Endothelial cell of umbilical vein (primary cell): ENCODE data around the gene SDC4. TPM values are rescaled to one million over a fixed set of nuclear protein-coding genes. Genes with fewer than 3 reads are reported as not detected.

Experiments used
- BruUV-seq: library from RNA; stranded (reverse); fragments of 400-500 nt; replicated peaks from 2 replicates; lab custom pipeline; 2021; lab: Mats Ljungman, UMichigan
- CTCF ChIA-PET: fragments of 300-600, 350-600 bp; sonication (Branson Sonifier 250); formaldehyde crosslinking; loops from one replicate; lab custom pipeline; 2021; ENCODE audit warnings: antibody characterized with exemption, inconsistent platforms; lab: Charles Lee
- POLR2A ChIA-PET: fragments of 300-600, 350-600 bp; sonication (Branson Sonifier 250); formaldehyde crosslinking; loops from one replicate; lab custom pipeline; 2021; ENCODE audit warnings: antibody characterized with exemption, inconsistent platforms; lab: Charles Lee
- DNase-seq: peaks from one replicate; pipeline ENCODE4 v3.0.0-alpha.2; 2011; ENCODE audit warnings: low read depth, low spot score
- FAIRE-seq: peaks from 2 replicates; lab custom pipeline; 2011; peaks lifted over from hg19 to GRCh38; lab: Jason Lieb, UNC
- H2AFZ ChIP-seq: 2 replicates; pipeline ENCODE4 v1.6.0; 2012; ENCODE audit warnings: low read depth, low read length, control low read depth, inconsistent platforms
- H3K27ac ChIP-seq: 2 replicates; pipeline ENCODE4 v1.5.1; 2011; ENCODE audit warnings: low read depth, mild to moderate bottlenecking, control low read depth, low read length, moderate library complexity; ENCODE audit not compliant: insufficient read depth
- H3K27me3 ChIP-seq, 2 experiments: 2 replicates each; pipeline versions ENCODE4 v1.6.0 to v1.6.1; 2011; ENCODE audit warnings: low read length in 2 of 2, mixed read lengths in 1 of 2; ENCODE audit not compliant: control insufficient read depth in 2 of 2, insufficient read depth in 2 of 2
- H3K36me3 ChIP-seq, 2 experiments: 2 replicates in 1 of 2; 3 replicates in 1 of 2; pipeline ENCODE4 v1.5.1; 2011; ENCODE audit warnings: low read length in 2 of 2, mild to moderate bottlenecking in 1 of 2, moderate library complexity in 1 of 2; ENCODE audit not compliant: control insufficient read depth in 2 of 2, insufficient read depth in 2 of 2; ENCODE audit errors: extremely low read depth in 1 of 2
- H3K4me1 ChIP-seq: 3 replicates; pipeline ENCODE4 v1.5.1; 2011; ENCODE audit warnings: mild to moderate bottlenecking, low read length; ENCODE audit not compliant: control insufficient read depth, insufficient read depth; ENCODE audit errors: extremely low read depth
- H3K4me2 ChIP-seq: 2 replicates; pipeline ENCODE4 v1.6.1; 2011; ENCODE audit warnings: low read length, control low read depth, mixed read lengths; ENCODE audit not compliant: insufficient read depth
- H3K4me3 ChIP-seq, 3 experiments: fragments of 200-600 bp in 1 of 3; sonication (generic), shearing (Covaris generic) in 1 of 3; replicated peaks in 1 of 3; 2 replicates each; pipeline ENCODE4 v1.5.1; 2011 to 2016; ENCODE audit warnings: control low read depth in 3 of 3, low read length in 3 of 3, mild to moderate bottlenecking in 2 of 3, inconsistent platforms in 1 of 3, low read depth in 1 of 3, moderate library complexity in 1 of 3; ENCODE audit not compliant: insufficient read depth in 1 of 3
- H3K79me2 ChIP-seq: 2 replicates; pipeline ENCODE4 v1.6.0; 2012; ENCODE audit warnings: low read length, inconsistent platforms; ENCODE audit not compliant: control insufficient read depth, insufficient read depth
- H3K9ac ChIP-seq: replicated peaks from 2 replicates; pipeline ENCODE3; 2011; ENCODE audit warnings: low read length, control low read depth; ENCODE audit not compliant: insufficient read depth; ENCODE audit errors: extremely low read depth
- H3K9me1 ChIP-seq: replicated peaks from 3 replicates; pipeline ENCODE4 v1.6.0; 2011; ENCODE audit warnings: mild to moderate bottlenecking, low read length; ENCODE audit not compliant: control insufficient read depth, insufficient read depth; ENCODE audit errors: extremely low read depth
- H3K9me3 ChIP-seq: replicated peaks from 2 replicates; pipeline ENCODE4 v1.5.1; 2012; ENCODE audit warnings: low read length, inconsistent platforms; ENCODE audit not compliant: control insufficient read depth, insufficient read depth
- H4K20me1 ChIP-seq: replicated peaks from 2 replicates; pipeline ENCODE3; 2011; ENCODE audit warnings: mild to moderate bottlenecking, low read length; ENCODE audit not compliant: control insufficient read depth, insufficient read depth; ENCODE audit errors: extremely low read depth
- CTCF ChIP-seq, 2 donors: IDR thresholded peaks; 1 replicate in 1 of 2; 2 replicates in 1 of 2; pipeline ENCODE4 v1.5.1; 2011; ENCODE audit warnings: low read length in 2 of 2, mild to moderate bottlenecking in 2 of 2, moderate library complexity in 2 of 2, control low read depth in 1 of 2, inconsistent platforms in 1 of 2, low read depth in 1 of 2; ENCODE audit not compliant: insufficient read depth in 1 of 2; ENCODE audit errors: extremely low read depth in 1 of 2
- EZH2 ChIP-seq: IDR thresholded peaks from 2 replicates; pipeline ENCODE4 v1.6.1; 2012; ENCODE audit warnings: borderline replicate concordance, low read depth, mild to moderate bottlenecking, moderate library complexity, low read length, inconsistent platforms; ENCODE audit not compliant: severe bottlenecking
- FOS ChIP-seq: IDR thresholded peaks from 2 replicates; pipeline ENCODE4 v1.6.1; 2011; ENCODE audit warnings: mild to moderate bottlenecking, low read length, moderate library complexity, borderline replicate concordance; ENCODE audit not compliant: insufficient read depth
- GATA2 ChIP-seq: IDR thresholded peaks from 2 replicates; pipeline ENCODE4 v1.7.0; 2011; ENCODE audit warnings: low read depth, mild to moderate bottlenecking, moderate library complexity, mixed read lengths, low read length; ENCODE audit not compliant: insufficient read length, insufficient read depth
- JUN ChIP-seq: IDR thresholded peaks from 2 replicates; pipeline ENCODE4 v1.6.1; 2011; ENCODE audit warnings: borderline replicate concordance, low read depth; ENCODE audit not compliant: insufficient read length, insufficient read depth
- MAX ChIP-seq: IDR thresholded peaks from 2 replicates; pipeline ENCODE4 v1.6.1; 2011; ENCODE audit not compliant: insufficient read depth, insufficient read length
- MYC ChIP-seq: IDR thresholded peaks from one replicate; pipeline ENCODE4 v1.6.1; 2011; ENCODE audit warnings: mild to moderate bottlenecking, low read depth, low read length
- POLR2A ChIP-seq: IDR thresholded peaks from 2 replicates; pipeline ENCODE4 v1.6.1; 2012; ENCODE audit warnings: low read depth, mild to moderate bottlenecking, control low read depth, low read length
- POLR2AphosphoS5 ChIP-seq: IDR thresholded peaks from 2 replicates; pipeline ENCODE4 v1.6.1; 2012; ENCODE audit warnings: low read depth, mild to moderate bottlenecking, control low read depth, low read length, moderate library complexity; ENCODE audit not compliant: insufficient read depth
- dilution Hi-C: fragments of 300-500 bp; cut with MboI; formaldehyde crosslinking; loops from one replicate; pipeline ENCODE4 v1.15.0; 2019; ENCODE audit warnings: low sequenced_read_pairs; ENCODE audit not compliant: extremely low pct_ligation_motif_present
- intact Hi-C: fragments of 100-400 bp; cut with micrococcal nuclease; formaldehyde crosslinking; loops from one replicate; pipeline ENCODE4 v1.10.0; 2022
- polyA plus RNA-seq, 4 experiments: library from polyadenylated mRNA; depleted of rRNA in 3 of 4; stranded (reverse) in 3 of 4; unstranded in 1 of 4; fragments of >200 nt; gene quantifications; 2 replicates each; pipeline versions ENCODE4 v1.2.1 to v1.2.3, GENCODE V29; 2011 to 2012; ENCODE audit warnings: missing spikeins in 1 of 4
- total RNA-seq: library from RNA; stranded (reverse); gene quantifications from 2 replicates; pipeline ENCODE4 v1.2.3, GENCODE V29; 2021

The SDC4 gene
- total and polyA plus RNA-seq, 2 donors (not counting 3 experiments of a cell fraction or from before 2014, with no cell fraction given): 26.3 to 32.0 TPM

- H3K79me2 ChIP-seq: no peaks in the 10 kb centered on the region
- FAIRE-seq (no peak), DNase-seq (no peak)
- dilution Hi-C loops (no loop called here), intact Hi-C loops (no loop called here)
- ChIA-PET CTCF (interaction anchor here (0.9 to 2.9 kb wide), 5 partner anchors 12 to 74 kb away, joined by 3 to 11 read pairs (median 5); no protein-coding TSS in a partner anchor), POLR2A (interaction anchor here (0.6 kb wide), 1 partner anchor 30 kb away, joined by 3 read pairs; the partner anchor contains the start of gene SYS1)
- no peaks in the 10 kb centered on the region for H3K36me3 ChIP-seq
- no peaks in the 10 kb centered on the region for H3K9me3 ChIP-seq
- H3K27ac ChIP-seq: no peak overlapping the region
- H4K20me1 ChIP-seq: no peaks in the 10 kb centered on the region
- H3K4me3 ChIP-seq: no peak overlapping the region
- H3K4me1 ChIP-seq: peaks cover 3% of the 10 kb centered on the region
- no peak overlapping the region for H3K4me2 ChIP-seq
- no peak overlapping the region for H3K9ac ChIP-seq
- no peak for TF ChIP-seq EZH2
- TF ChIP-seq MAX: no peak
- TF ChIP-seq GATA2: no peak
- no peak for TF ChIP-seq FOS
- TF ChIP-seq POLR2A: no peak
- TF ChIP-seq JUN: no peak
- TF ChIP-seq POLR2AphosphoS5: no peak
- TF ChIP-seq CTCF (IDR thresholded peaks at IDR 0.05; ENCODE audit: extremely low read depth in 1 of 2, insufficient read depth in 1 of 2, low read depth in 1 of 2, low read length in 2 of 2): no peak
- TF ChIP-seq MYC: no peak
- no TSS peak for BruUV-seq
- H2AFZ ChIP-seq: no peak overlapping the region
- H3K9me1 ChIP-seq: no peaks in the 10 kb centered on the region
- H3K27me3 ChIP-seq: no peaks in the 10 kb centered on the region
Measured at GRCh38 chr20:45392733-45393132, 44.5 kb upstream of the SDC4 start.
